Measurements from ENCODE around the gene COMMD3.

COMMD3 gene

GRCh38 chr10:22320591-22321155 is 4.5 kb downstream of the COMMD3 start, which contains the start of gene BMI1:
BMI1 (plus strand) TSS chr10:22321099; CDS start chr10:22326450, 5,351 bp downstream.
- peak; percentile 83 for DNase-seq

DNA sequence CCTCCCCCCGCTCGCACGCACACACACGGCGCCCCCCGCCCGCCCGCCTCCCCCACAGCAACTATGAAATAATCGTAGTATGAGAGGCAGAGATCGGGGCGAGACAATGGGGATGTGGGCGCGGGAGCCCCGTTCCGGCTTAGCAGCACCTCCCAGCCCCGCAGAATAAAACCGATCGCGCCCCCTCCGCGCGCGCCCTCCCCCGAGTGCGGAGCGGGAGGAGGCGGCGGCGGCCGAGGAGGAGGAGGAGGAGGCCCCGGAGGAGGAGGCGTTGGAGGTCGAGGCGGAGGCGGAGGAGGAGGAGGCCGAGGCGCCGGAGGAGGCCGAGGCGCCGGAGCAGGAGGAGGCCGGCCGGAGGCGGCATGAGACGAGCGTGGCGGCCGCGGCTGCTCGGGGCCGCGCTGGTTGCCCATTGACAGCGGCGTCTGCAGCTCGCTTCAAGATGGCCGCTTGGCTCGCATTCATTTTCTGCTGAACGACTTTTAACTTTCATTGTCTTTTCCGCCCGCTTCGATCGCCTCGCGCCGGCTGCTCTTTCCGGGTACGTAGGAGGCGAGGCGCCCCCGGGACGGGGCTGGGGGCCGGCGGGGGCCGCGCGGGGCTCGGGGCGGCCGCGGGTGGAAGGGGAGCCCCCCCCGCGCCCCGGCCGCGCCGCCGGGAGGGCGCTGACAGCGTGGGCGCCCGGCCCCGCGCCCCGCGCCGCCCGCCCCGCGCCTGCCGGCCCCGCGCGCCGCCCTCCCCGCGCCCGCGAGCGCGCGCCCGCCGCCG is 5.2 kb downstream of the COMMD3 start:
- peak; percentile 70 for DNase-seq

- no peak for DNase-seq
Observed at GRCh38 chr10:22321924-22322640, 5.9 kb downstream of the COMMD3 start.

DNA sequence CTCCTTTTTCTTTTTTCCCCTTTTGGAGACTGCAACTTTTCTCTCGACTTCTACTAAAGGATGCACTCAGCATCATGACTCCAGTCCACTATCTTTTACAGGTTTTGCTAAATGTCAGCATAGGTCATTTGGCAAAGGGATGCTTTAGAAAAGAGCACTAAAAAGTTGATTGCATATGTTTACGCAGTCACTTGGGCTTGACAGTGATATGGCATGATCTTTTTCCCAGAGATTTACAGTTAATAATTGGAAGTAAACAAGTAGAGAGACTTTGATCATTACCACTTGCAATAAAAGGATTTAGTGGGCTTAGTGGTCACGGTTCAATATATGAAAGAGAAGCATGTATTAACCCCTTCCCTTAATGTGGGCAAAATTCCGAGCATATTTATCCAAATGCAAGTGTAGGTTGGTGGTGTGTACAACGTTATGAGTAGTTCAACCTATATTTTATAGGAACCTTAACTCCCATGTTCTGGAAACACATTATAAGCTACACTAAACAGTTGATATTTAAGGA is 6.5 kb downstream of the COMMD3 start:
- no peak for DNase-seq

DNA sequence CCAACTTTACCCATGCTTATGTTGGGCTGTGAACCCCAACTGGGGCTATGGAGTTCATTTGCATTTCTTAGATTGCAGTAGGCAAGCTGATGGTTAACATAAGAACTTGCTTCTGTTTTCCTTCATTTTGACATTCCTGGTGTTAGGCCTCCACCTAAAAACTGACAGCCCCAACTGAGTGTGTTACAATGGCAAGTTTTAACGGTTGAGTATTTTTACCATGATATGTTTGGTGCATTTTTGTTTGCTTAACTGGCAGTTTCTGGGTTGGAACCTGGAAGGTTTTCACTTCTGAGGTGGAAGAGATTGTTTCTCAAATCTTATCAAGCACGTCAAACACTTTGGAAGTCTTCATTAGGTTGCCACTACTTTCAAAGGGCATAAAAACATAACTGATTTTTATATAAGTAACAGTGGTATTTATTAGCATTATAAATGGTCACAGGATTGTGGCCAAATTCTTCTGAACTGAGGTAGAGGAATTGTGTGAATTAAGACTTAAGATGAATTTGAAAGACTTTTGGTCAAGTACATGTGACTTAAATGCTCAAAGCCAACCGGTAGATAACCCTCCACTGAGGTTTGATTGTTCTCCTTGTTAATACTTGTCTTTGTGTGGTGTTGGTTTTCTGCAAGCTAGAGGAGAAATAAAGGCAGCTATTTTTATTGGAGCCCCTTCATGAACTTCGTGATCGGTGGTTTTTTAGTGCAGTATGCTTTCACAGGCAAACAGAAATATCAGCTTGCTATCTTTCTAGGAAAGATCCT is 7.5 kb downstream of the COMMD3 start:
- DNase-seq = no peak

- no peak for DNase-seq
Observed at GRCh38 chr10:22324413-22324812, 8.2 kb downstream of the COMMD3 start.

GRCh38 chr10:22324893-22325271 is 8.7 kb downstream of the COMMD3 start:
- no peak for DNase-seq

DNA sequence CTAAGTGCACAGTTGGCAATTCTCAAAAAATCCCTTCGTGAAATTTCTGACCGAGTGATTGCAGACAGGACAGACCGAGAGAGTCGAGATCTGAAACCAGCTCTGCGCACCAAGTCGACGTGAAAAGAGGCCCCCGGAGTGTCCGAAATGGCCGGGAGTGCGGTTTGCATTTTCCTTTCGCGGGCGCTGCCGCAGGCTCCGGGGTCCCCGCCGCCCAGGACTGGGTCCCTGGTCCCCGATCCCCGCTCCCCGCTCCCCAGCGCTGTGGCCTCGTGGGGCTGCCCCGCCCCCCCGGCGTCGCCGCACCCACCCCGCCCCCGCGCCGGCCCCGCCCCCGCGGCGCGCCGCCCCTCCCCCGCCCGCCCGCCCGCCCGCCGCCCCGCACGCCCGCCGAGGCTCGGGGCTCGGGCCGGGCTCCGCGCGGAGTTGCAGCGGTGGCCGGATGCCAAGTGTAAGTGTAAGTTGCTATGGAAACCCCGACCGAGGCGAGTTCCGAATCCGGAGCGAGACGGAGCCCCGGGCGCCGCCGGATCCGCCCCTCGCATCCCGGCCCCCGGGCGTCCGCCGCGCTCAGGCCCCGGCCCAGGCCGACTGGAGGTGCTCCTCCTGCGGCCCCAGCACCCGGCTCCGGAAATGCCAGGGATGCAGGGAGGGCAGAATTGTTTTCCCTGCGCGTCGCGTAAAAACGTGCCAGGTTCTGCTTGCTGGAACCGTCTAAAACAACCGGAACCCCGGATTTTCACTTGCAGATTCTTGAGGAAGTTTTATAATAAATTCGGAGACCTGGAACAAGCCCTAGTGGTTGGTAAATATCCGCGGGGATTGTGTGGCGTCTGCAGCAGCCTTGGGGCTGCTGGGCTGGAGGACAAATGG is 9.3 kb downstream of the COMMD3 start:
- DNase-seq = peak; percentile 61

GRCh38 chr10:22326145-22326702 is 10.0 kb downstream of the COMMD3 start:
- no peak for DNase-seq

DNA sequence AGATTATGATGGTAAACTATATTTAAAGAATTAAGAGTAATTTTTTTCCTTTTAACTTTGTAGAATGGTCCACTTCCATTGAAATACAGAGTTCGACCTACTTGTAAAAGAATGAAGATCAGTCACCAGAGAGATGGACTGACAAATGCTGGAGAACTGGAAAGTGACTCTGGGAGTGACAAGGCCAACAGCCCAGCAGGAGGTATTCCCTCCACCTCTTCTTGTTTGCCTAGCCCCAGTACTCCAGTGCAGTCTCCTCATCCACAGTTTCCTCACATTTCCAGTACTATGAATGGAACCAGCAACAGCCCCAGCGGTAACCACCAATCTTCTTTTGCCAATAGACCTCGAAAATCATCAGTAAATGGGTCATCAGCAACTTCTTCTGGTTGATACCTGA is 13.0 kb downstream of the COMMD3 start:
- DNase-seq = no peak

DNA sequence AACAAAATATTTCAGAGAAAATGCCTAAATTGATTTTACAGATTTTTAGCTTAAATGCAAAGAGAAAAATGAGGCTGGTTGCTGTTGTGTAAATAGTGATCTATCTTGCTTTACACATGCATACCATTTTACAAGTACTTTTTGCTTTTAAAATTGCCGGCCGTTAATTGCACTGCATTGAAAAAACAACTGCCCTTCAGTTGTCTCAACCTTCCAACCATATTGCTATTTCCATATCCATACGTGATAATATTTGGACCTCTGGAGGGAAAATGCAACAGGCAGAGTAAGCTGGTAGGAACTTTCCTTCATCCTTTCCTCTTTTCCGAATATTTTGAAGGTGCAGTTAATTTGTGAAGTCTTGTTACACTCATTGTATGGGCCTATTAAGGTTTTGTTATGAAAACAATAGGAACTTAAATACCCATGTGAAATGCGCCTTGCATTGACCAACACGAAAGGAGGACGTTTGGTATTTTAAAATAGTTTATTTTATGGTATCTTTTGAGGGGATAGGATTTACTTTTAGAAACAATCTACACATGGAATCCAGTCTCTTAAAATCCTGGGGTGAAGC is 16.0 kb downstream of the COMMD3 start:
- DNase-seq = no peak

DNA sequence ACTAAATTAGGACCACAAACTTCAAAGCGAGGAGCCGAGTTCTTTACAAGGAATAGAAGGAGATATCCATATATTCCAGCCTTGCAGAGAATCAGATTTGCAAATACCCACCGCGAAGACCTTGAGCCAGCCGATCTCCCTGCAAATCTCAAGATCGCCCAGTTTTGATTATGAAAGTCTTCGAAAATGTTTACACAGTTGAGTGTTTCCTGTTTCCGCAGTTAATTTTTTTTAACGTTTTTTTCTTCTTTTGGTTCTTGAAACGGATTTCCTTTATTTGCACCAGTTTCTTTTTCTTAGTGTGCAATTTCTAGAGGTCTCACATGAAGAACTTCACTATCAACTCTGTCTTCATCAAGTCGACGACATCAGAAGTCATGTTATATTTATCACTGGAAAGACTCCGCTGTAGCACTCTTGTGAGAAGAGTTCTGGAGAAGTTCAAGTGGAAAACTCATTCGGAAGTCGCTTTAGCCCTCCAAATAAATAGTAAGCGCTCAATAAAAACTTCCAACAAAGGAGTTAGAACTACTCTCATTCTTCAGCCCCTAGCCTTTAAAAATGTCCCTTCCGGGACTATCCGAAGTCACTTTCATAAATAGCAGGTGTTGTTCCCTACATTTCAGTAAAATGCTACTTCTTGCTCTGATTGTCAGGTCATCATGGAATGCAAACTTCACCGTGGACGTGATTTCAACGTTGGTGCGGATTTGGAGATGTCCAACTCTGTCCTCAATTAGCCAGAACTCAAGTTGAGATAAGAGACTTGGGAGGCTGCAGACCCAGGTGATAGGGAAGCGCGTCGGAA is 17.2 kb downstream of the COMMD3 start:
- no peak for DNase-seq

GRCh38 chr10:22333975-22334282 is 17.7 kb downstream of the COMMD3 start:
- no peak for DNase-seq

DNA sequence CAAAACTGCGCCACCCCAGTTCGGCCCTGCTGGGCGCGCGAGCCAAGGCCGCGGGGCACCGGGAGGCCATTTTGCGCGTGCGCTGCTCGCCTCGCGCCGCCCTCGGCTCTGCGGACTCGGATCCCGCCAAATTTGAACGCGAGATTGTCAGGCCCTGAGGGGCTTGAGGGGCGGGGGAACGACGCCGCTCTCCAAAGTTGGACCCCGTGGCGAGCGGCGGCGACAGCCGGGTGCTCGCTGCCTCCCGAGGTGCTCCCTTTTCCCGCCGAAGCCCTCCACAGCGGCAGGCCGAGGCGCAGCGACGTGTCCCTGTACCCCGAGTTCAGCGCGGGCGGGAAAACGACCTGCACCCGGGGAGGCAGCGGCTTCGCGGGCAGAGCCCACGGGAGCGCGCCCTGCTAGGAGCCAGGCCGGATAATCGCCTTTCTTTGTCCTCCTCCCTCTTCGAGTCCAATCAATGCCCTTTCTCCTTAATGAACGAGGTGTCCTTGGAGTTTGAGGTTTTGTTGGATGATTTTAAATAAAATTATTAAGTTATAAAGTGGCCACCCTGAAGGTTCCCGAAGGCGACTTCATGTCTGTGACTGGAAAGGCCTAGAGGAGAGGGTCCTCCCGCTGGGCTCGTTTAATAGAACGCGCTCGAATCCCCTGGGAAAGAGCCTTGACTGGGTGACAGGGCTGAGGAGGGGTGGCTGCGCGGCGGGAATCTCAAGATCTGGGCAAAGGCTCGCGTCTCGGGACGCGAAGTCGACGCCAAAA is 18.4 kb downstream of the COMMD3 start:
- no peak for DNase-seq

GRCh38 chr10:22335173-22335933 is 19.2 kb downstream of the COMMD3 start:
- DNase-seq = peak; percentile 59

GRCh38 chr10:22338185-22338900 is 22.2 kb downstream of the COMMD3 start:
- no peak for DNase-seq

GRCh38 chr10:22338931-22339330 is 22.7 kb downstream of the COMMD3 start:
- DNase-seq = no peak

DNA sequence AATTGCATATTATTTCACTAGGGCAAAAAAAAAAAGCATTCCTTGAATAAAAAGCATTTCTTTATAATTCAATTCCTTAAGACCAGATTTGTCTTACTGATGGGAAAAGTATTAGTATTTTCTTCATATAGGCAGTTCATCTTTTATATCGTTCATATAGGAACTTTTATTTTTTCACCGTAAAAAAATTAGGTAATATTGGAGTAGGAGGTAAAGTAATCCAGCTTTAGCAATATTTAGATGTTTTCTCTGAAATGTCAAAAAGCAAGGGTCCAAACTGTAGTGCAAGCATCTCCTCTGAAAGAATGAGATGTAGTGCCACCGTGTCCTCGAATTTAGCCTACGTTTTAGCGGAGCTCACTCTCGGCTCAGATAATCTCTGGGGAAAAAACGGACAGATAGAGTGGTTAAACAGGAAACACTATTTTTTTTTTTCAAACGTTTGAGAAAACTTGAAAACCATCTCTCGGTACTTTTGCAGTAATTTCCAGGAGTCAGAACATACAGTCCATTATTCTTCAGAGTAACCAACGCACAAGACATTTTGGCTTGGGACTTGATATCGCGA is 23.7 kb downstream of the COMMD3 start:
- no peak for DNase-seq

All from fibroblast of skin of right quadriceps (primary cell).